Measurements from ENCODE around the gene CAPN9. TPM values are rescaled to one million over a fixed set of nuclear protein-coding genes. Genes with fewer than 3 reads are reported as not detected.

CAPN9 gene
- total RNA-seq, 1 donor from 2014 or later = not detected

DNA sequence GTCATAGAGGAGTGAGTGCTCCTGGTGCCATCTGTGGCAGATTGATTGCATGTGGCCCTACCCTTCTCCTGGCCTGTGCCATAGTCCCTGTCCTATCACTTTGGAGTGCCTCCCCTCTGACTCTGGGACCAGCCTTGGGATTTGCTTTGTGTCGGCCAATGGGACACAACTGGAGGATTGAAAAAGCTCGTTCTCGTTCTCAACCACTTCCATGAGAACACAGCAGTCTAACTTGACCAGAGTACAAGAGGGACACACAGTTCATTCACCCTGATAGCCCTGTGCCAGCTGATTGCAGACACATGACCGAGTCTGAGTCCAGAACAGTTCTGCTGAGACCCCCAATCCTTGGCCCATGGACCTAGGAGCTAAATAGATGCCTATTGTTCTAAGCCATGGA lies 73.4 kb downstream of the CAPN9 start:
- Mint-ChIP-seq H3K27me3 (ENCODE audit: low read depth) (no peaks in the 10 kb centered on the region), H3K9me3 (ENCODE audit: low read depth) (no peaks in the 10 kb centered on the region), H3K27ac (ENCODE audit: unreplicated experiment) (no peak overlapping the region), H3K4me1 (ENCODE audit: low read depth) (peaks cover 48% of the 10 kb centered on the region), H3K36me3 (ENCODE audit: low read depth) (peaks cover 2% of the 10 kb centered on the region), H3K4me3 (ENCODE audit: unreplicated experiment) (no peak overlapping the region)
- TF ChIP-seq CTCF (IDR thresholded peaks at IDR 0.05) = no peak
- no peak for DNase-seq (ENCODE audit: low spot score)

DNA sequence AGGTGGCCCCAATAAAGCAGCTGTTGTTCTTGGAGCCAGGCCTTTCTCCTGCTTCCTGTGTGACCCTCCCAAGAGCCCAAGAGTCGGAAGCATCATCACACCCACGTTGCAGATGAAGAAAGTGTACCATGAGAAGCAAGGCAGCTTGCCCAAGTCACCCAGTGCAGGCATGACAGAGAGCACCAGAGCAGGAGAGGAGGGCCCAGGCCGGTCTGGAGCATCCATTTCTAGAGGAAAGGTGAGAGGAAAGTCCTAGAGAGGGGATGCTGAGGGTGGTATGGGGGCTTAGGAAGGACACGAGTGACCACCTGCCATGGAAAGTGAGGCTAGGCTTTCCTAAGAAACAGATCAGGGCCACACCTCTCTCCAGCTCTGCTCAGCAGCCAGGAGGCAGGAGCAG lies 74.2 kb downstream of the CAPN9 start:
- DNase-seq (ENCODE audit: low spot score) = no peak
- Mint-ChIP-seq H3K4me3 (ENCODE audit: unreplicated experiment) (no peak overlapping the region), H3K27me3 (ENCODE audit: low read depth) (no peaks in the 10 kb centered on the region), H3K9me3 (ENCODE audit: low read depth) (no peaks in the 10 kb centered on the region), H3K4me1 (ENCODE audit: low read depth) (peaks cover 56% of the 10 kb centered on the region), H3K27ac (ENCODE audit: unreplicated experiment) (peak overlapping the region; percentile 45), H3K36me3 (ENCODE audit: low read depth) (peaks cover 2% of the 10 kb centered on the region)
- no peak for TF ChIP-seq CTCF (IDR thresholded peaks at IDR 0.05)

- no peak for TF ChIP-seq CTCF (IDR thresholded peaks at IDR 0.05)
- no peaks in the 10 kb centered on the region for H3K27me3 Mint-ChIP-seq (ENCODE audit: low read depth)
- no peak overlapping the region for H3K27ac Mint-ChIP-seq (ENCODE audit: unreplicated experiment)
- no peak overlapping the region for H3K4me3 Mint-ChIP-seq (ENCODE audit: unreplicated experiment)
- no peaks in the 10 kb centered on the region for H3K9me3 Mint-ChIP-seq (ENCODE audit: low read depth)
- no peak for DNase-seq (ENCODE audit: low spot score)
- peaks cover 64% of the 10 kb centered on the region for H3K4me1 Mint-ChIP-seq (ENCODE audit: low read depth)
- peaks cover 2% of the 10 kb centered on the region for H3K36me3 Mint-ChIP-seq (ENCODE audit: low read depth)
Measured at GRCh38 chr1:230822092-230822581, 74.9 kb downstream of the CAPN9 start.

DNA sequence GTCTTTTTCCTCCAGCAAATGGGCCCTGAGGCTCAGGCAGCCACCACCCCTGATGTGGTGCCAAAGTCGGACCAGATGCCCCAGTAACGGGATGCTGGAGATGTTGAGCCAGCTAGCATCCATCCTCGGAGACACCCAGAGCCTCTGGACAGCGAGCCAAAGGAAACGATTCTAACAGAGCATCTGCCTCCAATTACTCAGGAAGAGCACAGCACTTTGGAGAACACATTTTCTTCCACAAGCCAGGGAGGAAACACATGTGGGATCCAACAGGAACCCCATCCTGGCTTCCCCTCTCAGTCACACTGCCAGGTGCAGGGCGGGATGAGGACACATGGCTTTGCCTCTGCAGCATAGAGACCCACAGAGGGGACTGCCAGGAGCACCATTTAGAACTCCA lies 76.2 kb downstream of the CAPN9 start:
- H3K9me3 Mint-ChIP-seq (ENCODE audit: low read depth) = no peaks in the 10 kb centered on the region
- peaks cover 72% of the 10 kb centered on the region for H3K4me1 Mint-ChIP-seq (ENCODE audit: low read depth)
- no peaks in the 10 kb centered on the region for H3K27me3 Mint-ChIP-seq (ENCODE audit: low read depth)
- H3K36me3 Mint-ChIP-seq (ENCODE audit: low read depth) = peaks cover 1% of the 10 kb centered on the region
- no peak overlapping the region for H3K27ac Mint-ChIP-seq (ENCODE audit: unreplicated experiment)
- no peak overlapping the region for H3K4me3 Mint-ChIP-seq (ENCODE audit: unreplicated experiment)
- TF ChIP-seq CTCF (IDR thresholded peaks at IDR 0.05) = no peak
- DNase-seq (ENCODE audit: low spot score) = no peak

GRCh38 chr1:230823931-230824381 lies 76.8 kb downstream of the CAPN9 start:
- peaks cover 68% of the 10 kb centered on the region for H3K4me1 Mint-ChIP-seq (ENCODE audit: low read depth)
- no peak for TF ChIP-seq CTCF (IDR thresholded peaks at IDR 0.05)
- H3K36me3 Mint-ChIP-seq (ENCODE audit: low read depth) = peaks cover 1% of the 10 kb centered on the region
- H3K27ac Mint-ChIP-seq (ENCODE audit: unreplicated experiment) = peak overlapping the region; percentile 97
- no peaks in the 10 kb centered on the region for H3K27me3 Mint-ChIP-seq (ENCODE audit: low read depth)
- no peak overlapping the region for H3K4me3 Mint-ChIP-seq (ENCODE audit: unreplicated experiment)
- no peaks in the 10 kb centered on the region for H3K9me3 Mint-ChIP-seq (ENCODE audit: low read depth)
- DNase-seq (ENCODE audit: low spot score) = no peak
